Measurements from ENCODE around the gene METRN.

Gene METRN

DNA sequence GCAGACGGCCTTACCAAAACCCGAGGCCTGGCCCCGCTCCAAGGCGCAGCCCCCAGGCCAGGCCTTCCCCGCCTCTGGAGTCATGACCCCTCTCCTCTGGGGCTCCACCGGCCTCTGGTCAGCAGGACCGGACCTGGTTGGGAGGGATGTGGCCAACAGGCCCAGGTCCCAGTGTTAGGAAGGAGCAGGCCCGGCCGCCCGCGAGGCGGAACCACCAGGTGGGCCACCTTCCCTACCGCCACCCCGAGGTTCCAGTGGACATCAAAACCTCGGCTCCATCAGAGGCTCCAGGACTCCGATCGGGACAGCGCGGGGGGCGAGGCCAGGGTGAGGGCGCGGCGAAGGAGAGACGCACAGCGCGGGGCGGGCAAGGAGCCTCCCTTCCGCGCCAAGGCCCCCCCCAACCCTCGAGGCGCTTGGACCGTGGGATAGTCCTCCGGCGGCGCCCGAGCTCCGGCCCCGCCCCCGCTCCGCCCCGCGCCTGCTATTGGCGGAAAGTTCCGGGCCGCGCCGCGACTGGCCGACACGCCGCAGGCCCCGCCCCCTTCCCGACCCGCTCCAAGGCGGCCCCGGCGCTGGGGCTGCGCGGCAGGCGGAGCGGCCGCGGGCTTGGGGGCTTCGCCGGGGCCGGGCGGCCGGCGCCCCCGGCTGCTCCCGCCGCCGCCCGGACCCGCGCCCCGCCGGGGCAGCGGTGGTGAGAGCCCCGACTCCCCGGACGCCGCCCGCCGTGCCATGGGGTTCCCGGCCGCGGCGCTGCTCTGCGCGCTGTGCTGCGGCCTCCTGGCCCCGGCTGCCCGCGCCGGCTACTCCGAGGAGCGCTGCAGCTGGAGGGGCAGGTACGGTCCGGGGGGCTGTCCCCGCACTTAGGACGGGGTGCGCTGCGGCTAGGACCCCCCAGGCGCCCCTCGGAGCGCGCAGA, at the start of gene METRN:
Gene METRN, plus strand, starts transcription at position 561 of the 919 bp plus-strand sequence. Its CDS starts 172 bp downstream, at position 733.
- peak; percentile 71 for DNase-seq

DNA sequence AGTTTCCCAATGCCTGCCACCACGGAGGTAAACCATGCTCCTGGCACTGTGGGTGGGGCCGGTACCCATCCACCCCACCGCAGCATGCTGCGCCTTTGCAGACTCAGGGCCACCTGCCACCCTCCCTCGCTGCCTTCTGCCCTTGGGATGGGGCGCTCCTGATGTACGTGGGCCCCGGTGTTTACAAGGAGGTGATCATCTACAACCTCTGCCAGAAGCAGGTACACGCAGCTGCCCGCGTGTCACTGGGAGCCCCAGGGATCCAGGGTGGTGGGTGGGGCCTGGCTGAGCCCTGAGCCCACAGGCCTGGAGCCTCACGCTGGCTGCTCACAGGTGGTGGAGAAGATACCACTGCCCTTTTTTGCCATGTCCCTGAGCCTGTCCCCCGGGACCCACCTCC, 48.3 kb upstream of the METRN start:
- DNase-seq = no peak

DNA sequence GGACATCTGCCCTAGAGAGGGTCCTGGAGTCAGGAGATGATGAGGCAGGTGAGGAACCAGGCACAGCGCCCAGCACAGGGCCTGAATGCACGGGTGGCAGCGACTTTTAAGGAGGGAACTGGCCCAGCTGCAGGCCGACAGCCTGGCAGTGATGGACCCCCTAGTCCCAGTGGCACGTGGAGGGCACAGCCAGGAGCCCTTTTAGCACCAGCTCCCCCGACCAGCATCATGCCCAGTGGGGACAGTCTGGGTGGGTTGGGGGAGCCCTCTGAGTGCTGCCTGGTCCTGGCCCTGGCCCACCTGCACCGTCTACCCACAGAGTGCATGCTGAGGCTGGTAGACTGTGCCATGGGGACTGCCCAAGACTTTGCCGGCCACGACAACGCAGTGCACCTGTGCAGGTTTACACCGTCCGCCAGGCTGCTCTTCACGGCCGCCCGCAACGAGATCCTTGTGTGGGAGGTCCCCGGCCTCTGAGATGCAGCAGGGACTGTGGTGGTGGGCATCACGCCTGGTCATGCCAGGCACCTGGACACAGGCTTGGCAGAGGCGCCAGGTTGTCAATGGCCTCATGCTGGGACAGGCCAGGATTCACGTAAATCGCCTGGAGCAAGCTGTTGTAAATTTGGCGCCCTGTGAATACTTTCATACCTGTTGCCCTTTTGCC, 47.7 kb upstream of the METRN start:
- no peak for DNase-seq

GRCh38 chr16:667780-668518, 47.0 kb upstream of the METRN start, which contains the start of gene RHOT2:
RHOT2 (plus strand) TSS chr16:668132; CDS start chr16:668200, 68 bp downstream.
- peak; percentile 91 for DNase-seq

- no peak for DNase-seq
Observed at GRCh38 chr16:668519-669171, 46.3 kb upstream of the METRN start.

DNA sequence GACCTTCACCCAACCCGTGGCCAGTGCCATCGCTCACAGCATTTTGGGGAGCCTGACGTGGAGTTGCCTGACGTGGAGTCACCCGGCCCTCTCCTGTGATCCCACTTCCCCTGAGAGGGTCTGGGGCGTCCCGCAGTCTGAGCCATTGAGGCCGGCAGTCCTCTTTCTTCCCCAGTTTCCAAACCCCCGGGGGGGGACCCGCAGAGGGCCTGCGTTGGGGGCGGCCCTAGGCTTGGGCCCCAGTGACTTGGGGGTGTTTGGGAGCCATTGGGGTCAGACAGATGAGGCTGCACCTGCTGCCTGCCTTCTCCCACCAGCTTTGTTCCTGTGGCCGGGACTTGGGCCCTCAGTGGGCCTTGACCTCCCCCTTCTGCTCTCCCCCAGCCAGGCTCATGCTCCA, 45.3 kb upstream of the METRN start:
- DNase-seq = no peak

- no peak for DNase-seq
Observed at GRCh38 chr16:670485-671352, 44.2 kb upstream of the METRN start.

DNA sequence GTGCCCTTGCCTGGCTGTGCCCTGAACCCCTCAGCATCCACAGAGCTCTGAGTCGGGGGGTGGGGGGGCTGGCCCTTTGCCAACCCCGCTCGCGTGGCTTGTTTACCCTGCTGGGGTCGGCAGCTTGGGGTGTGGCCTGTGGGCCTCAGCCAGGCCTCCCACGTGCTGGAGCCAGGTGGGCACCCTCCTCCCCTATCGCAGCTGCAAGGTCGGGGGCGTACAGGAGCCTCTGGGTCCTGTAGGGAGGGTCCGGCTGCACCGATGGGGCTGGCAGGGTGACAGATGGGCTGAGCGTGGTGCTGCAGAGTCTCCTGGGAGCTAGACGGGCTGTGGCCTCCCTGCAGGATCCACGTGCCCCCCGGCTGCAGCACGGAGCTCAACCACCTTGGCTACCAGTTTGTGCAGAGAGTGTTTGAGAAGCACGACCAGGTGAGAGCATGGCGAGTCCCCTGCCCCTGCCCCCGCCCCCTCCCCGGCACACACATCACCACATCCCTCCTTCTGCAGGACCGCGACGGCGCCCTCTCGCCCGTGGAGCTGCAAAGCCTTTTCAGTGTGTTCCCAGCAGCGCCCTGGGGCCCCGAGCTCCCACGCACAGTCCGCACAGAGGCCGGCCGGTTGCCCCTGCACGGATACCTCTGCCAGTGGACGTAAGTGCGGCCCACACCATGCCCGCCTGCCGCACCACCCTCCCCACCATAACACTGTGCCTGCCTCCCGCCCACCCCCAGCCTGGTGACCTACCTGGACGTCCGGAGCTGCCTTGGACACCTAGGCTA, 43.4 kb upstream of the METRN start:
- DNase-seq = no peak

GRCh38 chr16:672371-672770, 42.5 kb upstream of the METRN start:
- no peak for DNase-seq

- DNase-seq = no peak
Observed at GRCh38 chr16:672851-673250, 42.1 kb upstream of the METRN start.

DNA sequence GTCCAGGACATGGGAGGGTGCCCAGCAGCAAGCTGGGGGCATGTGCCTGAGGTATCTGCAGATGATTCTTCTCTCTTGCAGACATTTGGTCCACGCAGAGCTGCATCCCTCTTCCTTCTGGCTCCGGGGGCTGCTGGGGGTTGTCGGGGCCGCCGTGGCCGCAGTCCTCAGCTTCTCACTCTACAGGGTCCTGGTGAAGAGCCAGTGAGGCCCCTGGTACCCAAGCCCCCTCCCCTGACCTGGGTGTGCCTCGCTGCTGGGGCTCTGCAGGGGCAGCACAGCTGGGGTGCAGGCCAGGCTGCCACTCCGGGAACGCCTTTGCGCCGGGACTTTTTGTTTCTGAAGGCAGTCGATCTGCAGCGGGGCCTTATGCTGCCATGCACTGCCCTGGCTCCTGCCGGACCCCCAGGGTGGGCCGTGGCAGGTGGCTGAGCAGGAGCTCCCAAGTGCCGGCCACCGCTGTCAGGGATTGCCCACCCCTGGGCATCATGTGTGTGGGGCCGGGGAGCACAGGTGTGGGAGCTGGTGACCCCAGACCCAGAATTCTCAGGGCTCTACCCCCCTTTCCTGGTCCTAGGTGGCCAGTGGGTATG, 41.4 kb upstream of the METRN start:
- no peak for DNase-seq

GRCh38 chr16:674214-674881, 40.6 kb upstream of the METRN start:
- DNase-seq = no peak

DNA sequence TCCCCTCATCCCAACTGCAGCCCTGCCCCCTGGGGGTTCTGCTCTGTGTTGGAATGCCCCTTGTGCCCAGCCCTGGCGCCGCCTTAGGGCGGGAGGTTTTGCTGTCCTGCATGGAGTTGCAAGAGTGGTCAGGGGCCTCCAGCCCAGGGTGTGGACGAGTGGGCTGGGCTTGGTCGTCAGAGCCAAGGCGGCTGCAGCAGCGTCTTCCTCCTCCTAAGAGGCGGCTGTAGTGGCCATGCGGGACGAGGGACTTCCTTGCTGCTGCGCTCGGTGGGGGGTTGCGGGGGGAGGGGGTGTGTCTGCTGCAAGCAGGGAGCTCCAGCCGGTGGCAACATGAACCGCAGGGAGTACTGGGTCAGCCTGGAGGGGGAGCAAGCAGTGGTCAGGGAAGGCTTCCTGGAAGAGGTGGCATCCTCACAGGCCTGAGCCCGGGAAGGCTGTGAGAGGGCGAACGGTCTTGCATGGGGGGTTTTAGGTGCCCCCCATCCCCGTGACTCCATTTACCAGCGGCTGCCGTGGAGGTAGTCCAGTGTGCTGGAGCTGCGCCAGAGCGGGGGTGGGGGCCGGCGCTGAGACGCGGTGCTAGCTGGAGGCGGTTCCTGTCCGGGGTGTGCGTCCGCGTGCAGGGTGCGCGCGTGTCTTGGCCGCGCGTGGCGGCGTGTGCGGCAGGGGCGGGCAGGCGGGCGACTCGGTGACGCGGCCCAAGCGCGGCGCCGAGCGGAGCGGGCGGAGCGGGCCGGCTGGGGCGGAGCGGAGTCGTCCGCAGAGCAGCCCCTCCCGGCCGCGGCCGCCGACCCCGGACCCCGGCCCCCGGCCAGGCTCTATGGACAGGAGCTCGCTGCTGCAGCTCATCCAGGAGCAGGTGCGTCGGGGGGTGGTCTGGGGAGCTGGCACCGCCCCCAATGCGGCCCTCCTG, 39.7 kb upstream of the METRN start, which contains the start of gene RHBDL1:
Gene RHBDL1, plus strand, starts transcription at position 704 of the 916 bp plus-strand sequence. Its CDS starts 120 bp downstream, at position 824.
- DNase-seq = no peak

- DNase-seq = no peak
Observed at GRCh38 chr16:675884-676564, 38.9 kb upstream of the METRN start.

GRCh38 chr16:676565-676902, 38.4 kb upstream of the METRN start:
- DNase-seq = no peak

GRCh38 chr16:676913-677312, 38.0 kb upstream of the METRN start:
- DNase-seq = peak; percentile 86

DNA sequence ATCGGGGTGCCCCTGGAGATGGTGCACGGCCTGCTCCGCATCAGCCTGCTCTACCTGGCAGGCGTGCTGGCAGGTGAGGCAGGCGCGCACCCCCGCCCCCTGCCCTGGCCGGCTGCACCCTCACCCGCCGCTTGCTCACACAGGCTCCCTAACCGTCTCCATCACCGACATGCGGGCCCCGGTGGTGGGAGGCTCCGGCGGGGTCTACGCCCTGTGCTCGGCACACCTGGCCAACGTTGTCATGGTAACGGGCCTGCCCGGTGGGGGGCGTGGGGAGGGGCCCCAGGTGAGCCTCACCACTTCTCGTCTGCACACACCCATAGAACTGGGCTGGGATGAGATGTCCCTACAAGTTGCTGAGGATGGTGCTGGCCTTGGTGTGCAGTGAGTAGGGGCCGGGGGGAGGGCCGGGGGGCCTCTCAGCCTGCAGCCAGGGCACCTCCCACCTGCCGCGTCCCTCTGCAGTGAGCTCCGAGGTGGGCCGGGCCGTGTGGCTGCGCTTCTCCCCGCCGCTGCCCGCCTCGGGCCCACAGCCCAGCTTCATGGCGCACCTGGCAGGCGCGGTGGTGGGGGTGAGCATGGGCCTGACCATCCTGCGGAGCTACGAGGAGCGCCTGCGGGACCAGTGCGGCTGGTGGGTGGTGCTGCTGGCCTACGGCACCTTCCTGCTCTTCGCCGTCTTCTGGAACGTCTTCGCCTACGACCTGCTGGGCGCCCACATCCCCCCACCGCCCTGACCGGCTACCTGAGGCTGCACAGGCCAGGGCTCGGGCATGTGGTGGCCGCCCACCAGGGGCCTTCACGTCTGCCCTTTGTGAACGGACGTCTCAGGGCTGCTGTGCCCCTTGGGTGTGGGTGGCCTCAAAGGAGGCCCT, 37.4 kb upstream of the METRN start:
- peak; percentile 64 for DNase-seq

All from COR-L47 (cell line).